ENCODE data around the gene GAS6. TPM values are rescaled to one million over a fixed set of nuclear protein-coding genes. Genes with fewer than 3 reads are reported as not detected.

GAS6 gene
- total and polyA plus RNA-seq, 9 of the 15 experiments (the other 6 are each of a cell fraction or from before 2014, with no cell fraction given), result 0.14 to 9.7 (median 4.7) TPM; not detected in 1

DNA sequence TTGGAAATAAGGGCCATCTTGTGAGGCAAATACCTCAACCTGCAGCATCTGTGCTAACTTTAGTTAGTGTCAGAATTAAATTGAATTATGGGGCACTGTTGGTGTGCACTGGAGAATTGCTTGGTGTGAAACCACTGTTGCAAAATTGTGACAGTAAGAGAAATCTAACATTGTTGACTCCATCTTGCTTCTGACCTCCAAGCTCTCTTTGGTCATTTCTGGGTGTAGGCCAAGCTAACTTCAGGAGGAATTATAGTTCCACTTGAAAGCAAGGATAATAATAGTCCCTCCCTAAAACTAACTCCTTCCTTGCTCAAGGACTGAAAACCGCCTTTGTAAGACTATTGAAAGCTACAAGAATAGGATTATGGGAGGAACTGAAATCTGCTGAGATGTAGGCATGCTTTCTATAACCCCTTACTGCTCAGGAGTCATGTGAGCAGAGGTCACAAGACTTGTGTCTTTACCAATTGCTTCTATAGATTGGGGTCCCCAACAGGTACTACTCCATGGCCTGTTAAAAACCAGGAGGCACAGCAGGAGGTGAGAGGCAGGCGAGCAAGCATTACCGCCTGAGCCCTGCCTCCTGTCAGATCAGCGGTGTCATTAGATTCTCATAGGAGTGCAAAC is 24.9 kb upstream of the GAS6 start:
- peaks cover 7 to 25% of the 10 kb centered on the region in 2 experiments; a peak in 4 of 5 replicates for H3K27me3 ChIP-seq (ENCODE audit: control insufficient read depth in 2 of 2, insufficient read depth in 2 of 2, low read length in 2 of 2)
- no peak overlapping the region for H3K4me3 ChIP-seq
- H3K36me3 ChIP-seq (ENCODE audit: control insufficient read depth, insufficient read depth, low read length), result no peaks in the 10 kb centered on the region
- ATAC-seq (no peak), FAIRE-seq (no peak), DNase-seq (ENCODE audit: extremely low read depth in 1 of 4, low spot score in 3 of 4) (no peak)
- H4K20me1 ChIP-seq (replicated peaks; ENCODE audit: control insufficient read depth, insufficient read depth, low read length), result no peaks in the 10 kb centered on the region
- BruUV-seq (replicated peaks), result no TSS peak
- in situ Hi-C loops (cut with MboI), result no loop called here
- intact Hi-C loops (cut with micrococcal nuclease), result no loop called here
- CTCF ChIA-PET (ENCODE audit: low intra/inter-chr PET ratio), result no interaction called here
- POLR2A ChIA-PET, result interaction anchor here (1.7 kb wide), 1 partner anchor 13 kb away, joined by 4 read pairs; no protein-coding TSS in a partner anchor
- no peaks in the 10 kb centered on the region for H3K9me1 ChIP-seq (ENCODE audit: control insufficient read depth, insufficient read depth, low read length)
- H3K9ac ChIP-seq (ENCODE audit: insufficient read depth in 1 of 2, low read depth in 2 of 2, low read length in 2 of 2), result no peak overlapping the region
- no peaks in the 10 kb centered on the region for H3K79me2 ChIP-seq (ENCODE audit: control insufficient read depth, insufficient read depth, low read length)
- H3K27ac ChIP-seq (ENCODE audit: extremely low read depth, low read depth, low read length), result no peak overlapping the region
- no peaks in the 10 kb centered on the region for H3K9me3 ChIP-seq (replicated peaks; ENCODE audit: control insufficient read depth, insufficient read depth, low read depth, low read length)
- peaks cover 0 to 6% of the 10 kb centered on the region in 2 experiments; a peak in 1 of 5 replicates for H3K4me1 ChIP-seq (replicated peaks in 1 of 2; ENCODE audit: control insufficient read depth in 2 of 2, insufficient read depth in 2 of 2, low read length in 2 of 2)
- TF ChIP-seq, protein P1, sequence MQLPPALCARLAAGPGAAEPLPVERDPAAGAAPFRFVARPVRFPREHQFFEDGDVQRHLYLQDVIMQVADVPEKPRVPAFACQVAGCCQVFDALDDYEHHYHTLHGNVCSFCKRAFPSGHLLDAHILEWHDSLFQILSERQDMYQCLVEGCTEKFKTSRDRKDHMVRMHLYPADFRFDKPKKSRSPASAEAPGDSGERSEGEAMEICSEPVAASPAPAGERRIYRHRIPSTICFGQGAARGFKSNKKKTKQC (CRISPR knock-in tag; IDR thresholded peaks at IDR 0.05), result no peak
- TF ChIP-seq PREB (CRISPR knock-in tag; IDR thresholded peaks at IDR 0.05) (no peak), THRB (CRISPR knock-in tag; conservative IDR thresholded peaks at IDR 0.05) (no peak), JUNB (CRISPR knock-in tag; conservative IDR thresholded peaks at IDR 0.05) (no peak), SRSF7 (optimal IDR thresholded peaks at IDR 0.05; ENCODE audit: low read depth, low read length) (no peak), ZNF140 (CRISPR knock-in tag; IDR thresholded peaks at IDR 0.05) (no peak), RHOXF2B (CRISPR knock-in tag; conservative IDR thresholded peaks at IDR 0.05) (no peak)
- 5% methylated on average over 4 of the region's 4 CpGs for WGBS (ENCODE audit: insufficient coverage, low coverage, missing lambda C conversion rate)
- H3K4me2 ChIP-seq (ENCODE audit: insufficient read depth, low read length), result no peak overlapping the region
- H2AFZ ChIP-seq (ENCODE audit: low read depth, low read length), result no peak overlapping the region

Data from K562 (cell line).